Keratinocyte (primary cell): ENCODE measurements around the gene TBCD. TPM values are rescaled to one million over a fixed set of nuclear protein-coding genes. Genes with fewer than 3 reads are reported as not detected.

Experiments
- DNase-seq: peaks from one replicate; pipeline ENCODE4 v3.0.0-alpha.2; 2011; ENCODE audit warnings: low read depth, missing footprints, low spot score
- FAIRE-seq: peaks from 2 replicates; lab custom pipeline; 2011; peaks lifted over from hg19 to GRCh38; lab: Jason Lieb, UNC
- H2AFZ ChIP-seq: 2 replicates; pipeline ENCODE4 v1.6.0; 2012; ENCODE audit warnings: low read length, control low read depth, inconsistent platforms; ENCODE audit not compliant: control insufficient read depth
- H3K27ac ChIP-seq: 2 replicates; pipeline ENCODE4 v1.5.1; 2011; ENCODE audit warnings: low read length; ENCODE audit not compliant: control insufficient read depth, insufficient read depth
- H3K27me3 ChIP-seq: 3 replicates; pipeline ENCODE4 v1.6.0; 2011; ENCODE audit warnings: low read length; ENCODE audit not compliant: control insufficient read depth, insufficient read depth; ENCODE audit errors: extremely low read depth
- H3K36me3 ChIP-seq, 2 experiments: 2 replicates in 1 of 2; 3 replicates in 1 of 2; pipeline ENCODE4 v1.5.1; 2011; ENCODE audit warnings: low read length in 2 of 2, mild to moderate bottlenecking in 1 of 2; ENCODE audit not compliant: control insufficient read depth in 2 of 2, insufficient read depth in 2 of 2; ENCODE audit errors: extremely low read depth in 1 of 2
- H3K4me1 ChIP-seq: 3 replicates; pipeline ENCODE4 v1.5.1; 2011; ENCODE audit warnings: low read length; ENCODE audit not compliant: control insufficient read depth, insufficient read depth; ENCODE audit errors: extremely low read depth
- H3K4me2 ChIP-seq: 3 replicates; pipeline ENCODE4 v1.6.0; 2011; ENCODE audit warnings: low read depth, low read length; ENCODE audit not compliant: control insufficient read depth, insufficient read depth; ENCODE audit errors: extremely low read depth
- H3K4me3 ChIP-seq, 3 experiments: fragments of 200-600 bp in 1 of 3; sonication (generic) in 1 of 3; 2 replicates in 2 of 3; 3 replicates in 1 of 3; pipeline ENCODE4 v1.5.1; 2011 to 2016; ENCODE audit warnings: low read length in 3 of 3, mild to moderate bottlenecking in 3 of 3, control low read depth in 2 of 3, inconsistent platforms in 1 of 3, low read depth in 1 of 3, mixed read lengths in 1 of 3, mixed run types in 1 of 3, moderate library complexity in 1 of 3; ENCODE audit not compliant: control insufficient read depth in 2 of 3, insufficient read depth in 2 of 3; ENCODE audit errors: extremely low read depth in 1 of 3
- H3K79me2 ChIP-seq: 2 replicates; pipeline ENCODE4 v1.6.0; 2012; ENCODE audit warnings: low read length; ENCODE audit not compliant: control insufficient read depth, insufficient read depth
- H3K9ac ChIP-seq: 3 replicates; pipeline ENCODE4 v1.6.0; 2011; ENCODE audit warnings: low read length; ENCODE audit not compliant: control insufficient read depth, insufficient read depth; ENCODE audit errors: extremely low read depth
- H3K9me1 ChIP-seq: 3 replicates; pipeline ENCODE4 v1.6.0; 2011; ENCODE audit warnings: low read length; ENCODE audit not compliant: control insufficient read depth, insufficient read depth; ENCODE audit errors: extremely low read depth
- H3K9me3 ChIP-seq: 2 replicates; pipeline ENCODE4 v1.5.1; 2012; ENCODE audit warnings: low read depth, low read length; ENCODE audit not compliant: control insufficient read depth
- H4K20me1 ChIP-seq: 3 replicates; pipeline ENCODE4 v1.6.0; 2011; ENCODE audit warnings: low read length; ENCODE audit not compliant: control insufficient read depth, insufficient read depth; ENCODE audit errors: extremely low read depth
- CTCF ChIP-seq, 3 experiments: IDR thresholded peaks in 1 of 3; conservative IDR thresholded peaks in 1 of 3; optimal IDR thresholded peaks in 1 of 3; 2 replicates in 2 of 3; 3 replicates in 1 of 3; pipeline versions ENCODE3 to v1.5.1; 2011; ENCODE audit warnings: low read length in 3 of 3, mild to moderate bottlenecking in 3 of 3, moderate library complexity in 2 of 3, control low read depth in 1 of 3, inconsistent platforms in 1 of 3; ENCODE audit not compliant: insufficient read depth in 2 of 3; ENCODE audit errors: extremely low read depth in 1 of 3
- EZH2 ChIP-seq: IDR thresholded peaks from one replicate; pipeline ENCODE4 v1.6.1; 2012; ENCODE audit warnings: inconsistent platforms, mild to moderate bottlenecking, low read length, moderate library complexity
- dilution Hi-C: fragments of 300-500 bp; cut with MboI; formaldehyde crosslinking; loops from one replicate; pipeline ENCODE4 v1.7.0; 2020; ENCODE audit warnings: low sequenced_read_pairs; ENCODE audit not compliant: extremely low pct_ligation_motif_present
- polyA plus RNA-seq, 5 experiments: library from polyadenylated mRNA; depleted of rRNA in 3 of 5; stranded (reverse) in 3 of 5; stranded (forward) in 1 of 5; unstranded in 1 of 5; fragments of >200 nt; gene quantifications; 1 replicate in 1 of 5; 2 replicates in 3 of 5; 3 replicates in 1 of 5; pipeline versions ENCODE4 v1.2.1 to v1.2.3, GENCODE V29; 2011 to 2012; ENCODE audit warnings: missing spikeins in 2 of 5, low read depth in 1 of 5, low replicate concordance in 1 of 5

The TBCD gene
- polyA plus RNA-seq, 1 donor (not counting 4 experiments of a cell fraction or from before 2014, with no cell fraction given) = 36.2 TPM

- Histone ChIP-seq H3K4me2 (no peak overlapping the region), H3K9me3 (no peaks in the 10 kb centered on the region), H3K9ac (peak overlapping the region; percentile 95), H3K4me3 (no peak overlapping the region), H3K27ac (peak overlapping the region; percentile 100), H4K20me1 (no peaks in the 10 kb centered on the region), H3K9me1 (no peaks in the 10 kb centered on the region), H3K79me2 (peaks cover 6% of the 10 kb centered on the region), H2AFZ (no peak overlapping the region), H3K4me1 (peaks cover 36% of the 10 kb centered on the region), H3K27me3 (no peaks in the 10 kb centered on the region), H3K36me3 (peaks cover 10 to 13% of the 10 kb centered on the region in 2 experiments)
- DNase-seq (no peak), FAIRE-seq (no peak)
- TF ChIP-seq EZH2 (no peak), CTCF (optimal IDR thresholded peaks at IDR 0.05 in 1 of 3, IDR thresholded peaks at IDR 0.05 in 1 of 3, conservative IDR thresholded peaks at IDR 0.05 in 1 of 3; ENCODE audit: extremely low read depth in 1 of 3, insufficient read depth in 2 of 3, low read length in 3 of 3) (no peak)
- dilution Hi-C loops = no loop called here
Observed at GRCh38 chr17:82873521-82873920, 121.7 kb downstream of the TBCD start.

GRCh38 chr17:82874011-82874835 is 122.4 kb downstream of the TBCD start:
- Histone ChIP-seq H3K36me3 (peaks cover 12 to 15% of the 10 kb centered on the region in 2 experiments), H3K4me3 (peak overlapping the region in 2 of 3 experiments; percentile 48), H3K4me2 (peak overlapping the region; percentile 93), H3K79me2 (peaks cover 12% of the 10 kb centered on the region), H3K4me1 (peaks cover 36% of the 10 kb centered on the region), H4K20me1 (no peaks in the 10 kb centered on the region), H3K9me1 (no peaks in the 10 kb centered on the region), H3K9ac (peak overlapping the region; percentile 95), H2AFZ (no peak overlapping the region), H3K9me3 (no peaks in the 10 kb centered on the region), H3K27me3 (no peaks in the 10 kb centered on the region), H3K27ac (peak overlapping the region; percentile 100)
- DNase-seq = peak; percentile 84
- TF ChIP-seq CTCF (optimal IDR thresholded peaks at IDR 0.05 in 1 of 3, IDR thresholded peaks at IDR 0.05 in 1 of 3, conservative IDR thresholded peaks at IDR 0.05 in 1 of 3; ENCODE audit: extremely low read depth in 1 of 3, insufficient read depth in 2 of 3, low read length in 3 of 3) (no peak), EZH2 (no peak)
- dilution Hi-C loops = no loop called here
- peak; percentile 75 for FAIRE-seq
